Karpas-422 (cell line): ENCODE results near the gene YJU2. TPM values are rescaled to one million over a fixed set of nuclear protein-coding genes. Genes with fewer than 3 reads are reported as not detected.

Source experiments
- total RNA-seq: library from RNA; depleted of rRNA; stranded (reverse); fragments of >200 nt; shearing (Covaris generic); gene quantifications from 2 replicates; pipeline ENCODE4 v1.2.3, GENCODE V29; 2014; ENCODE audit warnings: low replicate concordance; rRNA removed

Gene YJU2
- total RNA-seq, 1 experiment from 2014 or later = 5.6 TPM

Other genes starting within 250 kb of the YJU2 start
- 17.3 and 55.1 TPM in 2 replicates for gene PIAS4, start 239.3 kb upstream of the YJU2 start, total RNA-seq
- gene ZBTB7A, start 180.2 kb upstream of the YJU2 start, total RNA-seq = 7.2 and 29.3 TPM in 2 replicates
- 106 and 270 TPM in 2 replicates for gene MAP2K2, start 123.0 kb upstream of the YJU2 start, total RNA-seq
- gene CREB3L3, start 93.4 kb upstream of the YJU2 start, total RNA-seq = not detected in 2 replicates
- 23.0 and 40.3 TPM in 2 replicates for gene SIRT6, start 64.5 kb upstream of the YJU2 start, total RNA-seq
- 0.71 and 1.1 TPM in 2 replicates for gene ANKRD24, start 64.4 kb upstream of the YJU2 start, total RNA-seq
- gene EBI3, start 17.6 kb upstream of the YJU2 start, total RNA-seq = not detected in 2 replicates
- gene SHD, start 32.2 kb downstream of the YJU2 start, total RNA-seq = 0.61 TPM in 1 of 2 replicates, not detected in the other
- gene TMIGD2, start 55.3 kb downstream of the YJU2 start, total RNA-seq = not detected in 2 replicates
- not detected in 2 replicates for gene FSD1, start 57.5 kb downstream of the YJU2 start, total RNA-seq
- gene STAP2, start 91.7 kb downstream of the YJU2 start, total RNA-seq = 0.43 and 0.86 TPM in 2 replicates
- 5.3 and 9.5 TPM in 2 replicates for gene MPND, start 96.5 kb downstream of the YJU2 start, total RNA-seq
- gene SH3GL1, start 153.5 kb downstream of the YJU2 start, total RNA-seq = 12.8 and 13.4 TPM in 2 replicates
- 7.8 and 50.7 TPM in 2 replicates for gene CHAF1A, start 155.6 kb downstream of the YJU2 start, total RNA-seq
- 90.9 and 112 TPM in 2 replicates for gene UBXN6, start 210.7 kb downstream of the YJU2 start, total RNA-seq
- 49.9 and 81.2 TPM in 2 replicates for gene HDGFL2, start 225.2 kb downstream of the YJU2 start, total RNA-seq